ENCODE results near the gene CDX1. TPM values are rescaled to one million over a fixed set of nuclear protein-coding genes. Genes with fewer than 3 reads are reported as not detected.

Gene CDX1
- total and polyA plus RNA-seq, 2 of the 8 experiments (the other 6 are each of a cell fraction or from before 2014, with no cell fraction given): not detected

DNA sequence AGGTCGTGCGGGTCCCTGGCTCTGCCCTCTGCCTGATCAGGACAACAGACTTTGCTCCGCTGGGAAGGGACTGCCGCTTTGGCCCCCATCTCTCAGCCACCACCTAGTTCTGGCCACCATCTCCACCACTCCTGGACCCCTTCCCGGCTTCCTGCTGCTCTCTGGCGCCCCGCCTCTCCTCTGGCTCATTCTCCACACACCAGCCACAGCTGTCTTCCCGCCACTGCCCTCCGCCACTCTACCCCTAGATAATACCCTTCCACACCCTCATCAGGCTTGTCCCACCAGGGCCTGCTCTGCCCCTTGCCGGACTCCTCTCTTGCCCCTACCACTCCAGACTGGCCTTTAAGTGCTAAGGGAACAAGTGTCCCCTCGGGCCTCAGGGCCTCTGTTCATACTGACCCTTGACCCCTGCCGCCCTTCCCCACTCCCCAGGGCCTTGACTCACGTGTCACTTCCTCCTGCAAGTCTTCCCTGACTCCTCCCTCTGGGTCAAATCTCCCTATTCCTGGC, 3.0 kb upstream of the CDX1 start (continued):
- TF ChIP-seq, protein P1, sequence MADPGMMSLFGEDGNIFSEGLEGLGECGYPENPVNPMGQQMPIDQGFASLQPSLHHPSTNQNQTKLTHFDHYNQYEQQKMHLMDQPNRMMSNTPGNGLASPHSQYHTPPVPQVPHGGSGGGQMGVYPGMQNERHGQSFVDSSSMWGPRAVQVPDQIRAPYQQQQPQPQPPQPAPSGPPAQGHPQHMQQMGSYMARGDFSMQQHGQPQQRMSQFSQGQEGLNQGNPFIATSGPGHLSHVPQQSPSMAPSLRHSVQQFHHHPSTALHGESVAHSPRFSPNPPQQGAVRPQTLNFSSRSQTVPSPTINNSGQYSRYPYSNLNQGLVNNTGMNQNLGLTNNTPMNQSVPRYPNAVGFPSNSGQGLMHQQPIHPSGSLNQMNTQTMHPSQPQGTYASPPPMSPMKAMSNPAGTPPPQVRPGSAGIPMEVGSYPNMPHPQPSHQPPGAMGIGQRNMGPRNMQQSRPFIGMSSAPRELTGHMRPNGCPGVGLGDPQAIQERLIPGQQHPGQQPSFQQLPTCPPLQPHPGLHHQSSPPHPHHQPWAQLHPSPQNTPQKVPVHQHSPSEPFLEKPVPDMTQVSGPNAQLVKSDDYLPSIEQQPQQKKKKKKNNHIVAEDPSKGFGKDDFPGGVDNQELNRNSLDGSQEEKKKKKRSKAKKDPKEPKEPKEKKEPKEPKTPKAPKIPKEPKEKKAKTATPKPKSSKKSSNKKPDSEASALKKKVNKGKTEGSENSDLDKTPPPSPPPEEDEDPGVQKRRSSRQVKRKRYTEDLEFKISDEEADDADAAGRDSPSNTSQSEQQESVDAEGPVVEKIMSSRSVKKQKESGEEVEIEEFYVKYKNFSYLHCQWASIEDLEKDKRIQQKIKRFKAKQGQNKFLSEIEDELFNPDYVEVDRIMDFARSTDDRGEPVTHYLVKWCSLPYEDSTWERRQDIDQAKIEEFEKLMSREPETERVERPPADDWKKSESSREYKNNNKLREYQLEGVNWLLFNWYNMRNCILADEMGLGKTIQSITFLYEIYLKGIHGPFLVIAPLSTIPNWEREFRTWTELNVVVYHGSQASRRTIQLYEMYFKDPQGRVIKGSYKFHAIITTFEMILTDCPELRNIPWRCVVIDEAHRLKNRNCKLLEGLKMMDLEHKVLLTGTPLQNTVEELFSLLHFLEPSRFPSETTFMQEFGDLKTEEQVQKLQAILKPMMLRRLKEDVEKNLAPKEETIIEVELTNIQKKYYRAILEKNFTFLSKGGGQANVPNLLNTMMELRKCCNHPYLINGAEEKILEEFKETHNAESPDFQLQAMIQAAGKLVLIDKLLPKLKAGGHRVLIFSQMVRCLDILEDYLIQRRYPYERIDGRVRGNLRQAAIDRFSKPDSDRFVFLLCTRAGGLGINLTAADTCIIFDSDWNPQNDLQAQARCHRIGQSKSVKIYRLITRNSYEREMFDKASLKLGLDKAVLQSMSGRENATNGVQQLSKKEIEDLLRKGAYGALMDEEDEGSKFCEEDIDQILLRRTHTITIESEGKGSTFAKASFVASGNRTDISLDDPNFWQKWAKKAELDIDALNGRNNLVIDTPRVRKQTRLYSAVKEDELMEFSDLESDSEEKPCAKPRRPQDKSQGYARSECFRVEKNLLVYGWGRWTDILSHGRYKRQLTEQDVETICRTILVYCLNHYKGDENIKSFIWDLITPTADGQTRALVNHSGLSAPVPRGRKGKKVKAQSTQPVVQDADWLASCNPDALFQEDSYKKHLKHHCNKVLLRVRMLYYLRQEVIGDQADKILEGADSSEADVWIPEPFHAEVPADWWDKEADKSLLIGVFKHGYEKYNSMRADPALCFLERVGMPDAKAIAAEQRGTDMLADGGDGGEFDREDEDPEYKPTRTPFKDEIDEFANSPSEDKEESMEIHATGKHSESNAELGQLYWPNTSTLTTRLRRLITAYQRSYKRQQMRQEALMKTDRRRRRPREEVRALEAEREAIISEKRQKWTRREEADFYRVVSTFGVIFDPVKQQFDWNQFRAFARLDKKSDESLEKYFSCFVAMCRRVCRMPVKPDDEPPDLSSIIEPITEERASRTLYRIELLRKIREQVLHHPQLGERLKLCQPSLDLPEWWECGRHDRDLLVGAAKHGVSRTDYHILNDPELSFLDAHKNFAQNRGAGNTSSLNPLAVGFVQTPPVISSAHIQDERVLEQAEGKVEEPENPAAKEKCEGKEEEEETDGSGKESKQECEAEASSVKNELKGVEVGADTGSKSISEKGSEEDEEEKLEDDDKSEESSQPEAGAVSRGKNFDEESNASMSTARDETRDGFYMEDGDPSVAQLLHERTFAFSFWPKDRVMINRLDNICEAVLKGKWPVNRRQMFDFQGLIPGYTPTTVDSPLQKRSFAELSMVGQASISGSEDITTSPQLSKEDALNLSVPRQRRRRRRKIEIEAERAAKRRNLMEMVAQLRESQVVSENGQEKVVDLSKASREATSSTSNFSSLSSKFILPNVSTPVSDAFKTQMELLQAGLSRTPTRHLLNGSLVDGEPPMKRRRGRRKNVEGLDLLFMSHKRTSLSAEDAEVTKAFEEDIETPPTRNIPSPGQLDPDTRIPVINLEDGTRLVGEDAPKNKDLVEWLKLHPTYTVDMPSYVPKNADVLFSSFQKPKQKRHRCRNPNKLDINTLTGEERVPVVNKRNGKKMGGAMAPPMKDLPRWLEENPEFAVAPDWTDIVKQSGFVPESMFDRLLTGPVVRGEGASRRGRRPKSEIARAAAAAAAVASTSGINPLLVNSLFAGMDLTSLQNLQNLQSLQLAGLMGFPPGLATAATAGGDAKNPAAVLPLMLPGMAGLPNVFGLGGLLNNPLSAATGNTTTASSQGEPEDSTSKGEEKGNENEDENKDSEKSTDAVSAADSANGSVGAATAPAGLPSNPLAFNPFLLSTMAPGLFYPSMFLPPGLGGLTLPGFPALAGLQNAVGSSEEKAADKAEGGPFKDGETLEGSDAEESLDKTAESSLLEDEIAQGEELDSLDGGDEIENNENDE (IDR thresholded peaks at IDR 0.05; ENCODE audit: insufficient replicate concordance, low read length): no peak
- TF ChIP-seq EP300 (IDR thresholded peaks at IDR 0.05; ENCODE audit: borderline replicate concordance in 1 of 2, low read depth in 2 of 2, low read length in 2 of 2) (no peak), ASH2L (IDR thresholded peaks at IDR 0.05; ENCODE audit: low read length) (no peak), BCL11A (IDR thresholded peaks at IDR 0.05; ENCODE audit: low read depth in 2 of 2, low read length in 2 of 2) (no peak), MAFK (IDR thresholded peaks at IDR 0.05; ENCODE audit: low read depth, low read length) (no peak)

Data from H1 (cell line).